HL-60 (cell line): ENCODE data around the gene CCDC116.

ENCODE experiments used
- DNase-seq, 2 experiments: peaks; one replicate each; pipeline ENCODE4 v3.0.0-alpha.2; 2010 to 2020; ENCODE audit warnings: low read depth in 1 of 2, low spot score in 1 of 2
- H3K27ac ChIP-seq: fragments of 250-450 bp; sonication (Bioruptor Pico); replicated peaks from 2 replicates; pipeline ENCODE4 v1.5.1; 2020; ENCODE audit warnings: mild to moderate bottlenecking, moderate library complexity
- H3K27me3 ChIP-seq: fragments of 250-450 bp; sonication (Bioruptor Pico); 2 replicates; pipeline ENCODE4 v1.5.1; 2021; ENCODE audit warnings: mild to moderate bottlenecking, moderate library complexity; ENCODE audit not compliant: insufficient read depth, poor library complexity, severe bottlenecking
- H3K4me3 ChIP-seq: replicated peaks from 2 replicates; pipeline ENCODE4 v1.5.1; 2011; ENCODE audit warnings: mild to moderate bottlenecking, control low read depth, low read length; ENCODE audit not compliant: insufficient read depth
- GABPA ChIP-seq: IDR thresholded peaks from 2 replicates; pipeline ENCODE4 v1.6.1; 2012; ENCODE audit warnings: low read depth
- POLR2AphosphoS5 ChIP-seq: IDR thresholded peaks from 2 replicates; pipeline ENCODE4 v1.6.1; 2012; ENCODE audit warnings: low read depth
- SPI1 ChIP-seq: IDR thresholded peaks from 2 replicates; pipeline ENCODE4 v1.6.1; 2012; ENCODE audit warnings: low read depth, mild to moderate bottlenecking, borderline replicate concordance
- TF ChIP-seq, protein P1 (sequence below): IDR thresholded peaks from one replicate; pipeline ENCODE4 v1.5.1; 2011; ENCODE audit warnings: low read length, control low read depth, inconsistent platforms; ENCODE audit not compliant: insufficient read depth
- TF ChIP-seq, protein P2 (sequence below): IDR thresholded peaks from 2 replicates; pipeline ENCODE4 v1.6.1; 2012; ENCODE audit warnings: low read depth; ENCODE audit not compliant: insufficient replicate concordance

CCDC116 gene

DNA sequence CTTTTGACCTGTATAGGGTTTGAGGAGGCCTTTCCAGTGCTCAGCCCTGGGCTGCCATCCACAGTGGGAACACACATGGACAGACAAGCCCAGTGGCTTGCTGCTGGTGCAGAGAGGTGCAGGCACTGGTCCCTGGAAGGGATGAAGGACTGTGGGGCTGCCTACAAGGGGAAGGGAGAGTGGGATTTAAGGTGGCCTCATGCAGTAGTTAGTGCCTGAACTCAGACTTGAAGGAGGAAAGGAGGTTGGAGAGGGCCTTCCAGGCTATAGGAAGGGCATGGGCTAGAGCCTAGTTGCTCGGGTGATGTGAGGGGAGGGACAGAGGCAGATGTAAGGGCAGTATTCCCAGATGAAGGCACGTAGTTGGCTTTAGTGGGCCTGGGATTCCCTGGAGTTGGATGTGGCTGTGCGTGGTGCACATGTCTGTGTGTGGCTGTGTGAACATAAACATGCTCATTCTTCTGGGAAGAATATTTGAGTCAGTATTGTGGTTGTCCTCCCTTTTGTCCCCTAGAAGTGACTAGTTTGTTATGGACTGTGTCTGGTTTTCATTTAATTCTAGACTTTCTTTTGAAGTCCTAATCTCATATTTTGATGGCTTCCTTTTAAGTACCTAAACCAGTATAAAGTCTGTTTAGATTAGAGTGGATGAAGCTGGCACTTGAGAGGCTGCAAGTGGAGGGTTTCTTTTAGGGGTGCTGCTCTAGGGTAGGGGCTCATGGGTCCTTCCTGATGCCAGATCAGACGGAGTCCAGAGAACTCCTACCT is 21.2 kb upstream of the CCDC116 start:
- TF ChIP-seq SPI1 = no peak
- TF ChIP-seq, protein P1, sequence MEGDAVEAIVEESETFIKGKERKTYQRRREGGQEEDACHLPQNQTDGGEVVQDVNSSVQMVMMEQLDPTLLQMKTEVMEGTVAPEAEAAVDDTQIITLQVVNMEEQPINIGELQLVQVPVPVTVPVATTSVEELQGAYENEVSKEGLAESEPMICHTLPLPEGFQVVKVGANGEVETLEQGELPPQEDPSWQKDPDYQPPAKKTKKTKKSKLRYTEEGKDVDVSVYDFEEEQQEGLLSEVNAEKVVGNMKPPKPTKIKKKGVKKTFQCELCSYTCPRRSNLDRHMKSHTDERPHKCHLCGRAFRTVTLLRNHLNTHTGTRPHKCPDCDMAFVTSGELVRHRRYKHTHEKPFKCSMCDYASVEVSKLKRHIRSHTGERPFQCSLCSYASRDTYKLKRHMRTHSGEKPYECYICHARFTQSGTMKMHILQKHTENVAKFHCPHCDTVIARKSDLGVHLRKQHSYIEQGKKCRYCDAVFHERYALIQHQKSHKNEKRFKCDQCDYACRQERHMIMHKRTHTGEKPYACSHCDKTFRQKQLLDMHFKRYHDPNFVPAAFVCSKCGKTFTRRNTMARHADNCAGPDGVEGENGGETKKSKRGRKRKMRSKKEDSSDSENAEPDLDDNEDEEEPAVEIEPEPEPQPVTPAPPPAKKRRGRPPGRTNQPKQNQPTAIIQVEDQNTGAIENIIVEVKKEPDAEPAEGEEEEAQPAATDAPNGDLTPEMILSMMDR = no peak
- TF ChIP-seq GABPA = no peak
- no peak for TF ChIP-seq POLR2AphosphoS5
- TF ChIP-seq, protein P2, sequence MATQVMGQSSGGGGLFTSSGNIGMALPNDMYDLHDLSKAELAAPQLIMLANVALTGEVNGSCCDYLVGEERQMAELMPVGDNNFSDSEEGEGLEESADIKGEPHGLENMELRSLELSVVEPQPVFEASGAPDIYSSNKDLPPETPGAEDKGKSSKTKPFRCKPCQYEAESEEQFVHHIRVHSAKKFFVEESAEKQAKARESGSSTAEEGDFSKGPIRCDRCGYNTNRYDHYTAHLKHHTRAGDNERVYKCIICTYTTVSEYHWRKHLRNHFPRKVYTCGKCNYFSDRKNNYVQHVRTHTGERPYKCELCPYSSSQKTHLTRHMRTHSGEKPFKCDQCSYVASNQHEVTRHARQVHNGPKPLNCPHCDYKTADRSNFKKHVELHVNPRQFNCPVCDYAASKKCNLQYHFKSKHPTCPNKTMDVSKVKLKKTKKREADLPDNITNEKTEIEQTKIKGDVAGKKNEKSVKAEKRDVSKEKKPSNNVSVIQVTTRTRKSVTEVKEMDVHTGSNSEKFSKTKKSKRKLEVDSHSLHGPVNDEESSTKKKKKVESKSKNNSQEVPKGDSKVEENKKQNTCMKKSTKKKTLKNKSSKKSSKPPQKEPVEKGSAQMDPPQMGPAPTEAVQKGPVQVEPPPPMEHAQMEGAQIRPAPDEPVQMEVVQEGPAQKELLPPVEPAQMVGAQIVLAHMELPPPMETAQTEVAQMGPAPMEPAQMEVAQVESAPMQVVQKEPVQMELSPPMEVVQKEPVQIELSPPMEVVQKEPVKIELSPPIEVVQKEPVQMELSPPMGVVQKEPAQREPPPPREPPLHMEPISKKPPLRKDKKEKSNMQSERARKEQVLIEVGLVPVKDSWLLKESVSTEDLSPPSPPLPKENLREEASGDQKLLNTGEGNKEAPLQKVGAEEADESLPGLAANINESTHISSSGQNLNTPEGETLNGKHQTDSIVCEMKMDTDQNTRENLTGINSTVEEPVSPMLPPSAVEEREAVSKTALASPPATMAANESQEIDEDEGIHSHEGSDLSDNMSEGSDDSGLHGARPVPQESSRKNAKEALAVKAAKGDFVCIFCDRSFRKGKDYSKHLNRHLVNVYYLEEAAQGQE = no peak
- no peak overlapping the region for H3K4me3 ChIP-seq
- no peak overlapping the region for H3K27ac ChIP-seq
- DNase-seq = no peak
- no peaks in the 10 kb centered on the region for H3K27me3 ChIP-seq

DNA sequence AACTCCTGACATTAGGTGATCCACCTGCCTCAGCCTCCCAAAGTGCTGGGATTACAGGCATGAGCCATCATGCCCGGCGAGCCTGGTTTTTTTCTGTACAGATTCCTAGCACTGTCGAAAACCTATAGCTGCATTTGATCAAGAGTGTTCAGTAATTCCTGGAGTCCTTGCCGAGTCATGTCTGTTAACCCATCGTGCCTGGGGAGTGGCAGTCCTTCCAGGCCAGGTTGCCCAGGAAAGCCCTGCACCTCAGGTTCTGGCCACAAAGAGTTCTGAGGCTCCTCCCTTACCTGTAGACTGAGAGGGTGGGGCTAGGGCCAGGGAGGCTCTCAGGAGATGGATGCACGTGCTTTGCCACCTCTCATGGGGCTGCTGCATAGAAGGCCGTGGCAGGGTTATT is 19.7 kb upstream of the CCDC116 start:
- Histone ChIP-seq H3K4me3 (no peak overlapping the region), H3K27ac (no peak overlapping the region), H3K27me3 (no peaks in the 10 kb centered on the region)
- TF ChIP-seq SPI1 (no peak), POLR2AphosphoS5 (no peak), GABPA (no peak)
- TF ChIP-seq, protein P1 = no peak
- TF ChIP-seq, protein P2 = no peak
- DNase-seq = no peak

DNA sequence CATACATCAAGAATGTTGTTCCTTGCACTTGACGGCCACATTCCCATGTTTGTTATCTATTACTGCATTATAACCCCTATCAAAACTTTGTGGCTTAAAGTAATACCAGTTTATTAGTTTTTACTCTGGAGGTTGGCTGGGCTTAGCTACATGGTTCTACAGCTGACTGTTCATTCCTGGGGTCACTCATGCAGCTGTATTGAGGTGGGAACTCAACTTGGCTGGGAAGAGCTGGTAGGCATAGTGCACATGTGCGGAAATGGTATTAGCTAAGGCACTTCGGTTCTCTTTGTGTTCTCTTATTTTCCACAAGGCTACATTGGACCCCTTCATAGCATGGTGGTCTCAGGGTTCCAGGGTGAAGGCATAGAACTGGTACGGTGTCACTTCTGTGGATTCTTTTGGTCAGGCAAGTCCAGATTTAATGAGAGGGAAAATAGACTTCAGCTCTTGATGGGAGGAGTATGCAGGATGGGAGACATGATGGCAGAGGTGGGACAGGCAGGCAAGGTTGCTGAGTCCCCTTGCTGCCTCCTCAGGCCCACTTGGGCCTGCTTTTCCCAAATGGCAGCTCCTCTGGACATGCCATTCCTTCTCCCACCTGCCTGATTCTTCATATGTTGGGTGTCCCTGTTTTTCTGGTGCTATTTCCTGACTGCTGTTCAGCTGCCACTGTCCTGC is 18.9 kb upstream of the CCDC116 start:
- H3K4me3 ChIP-seq = no peak overlapping the region
- no peaks in the 10 kb centered on the region for H3K27me3 ChIP-seq
- no peak overlapping the region for H3K27ac ChIP-seq
- DNase-seq = no peak
- TF ChIP-seq, protein P1 = no peak
- TF ChIP-seq, protein P2 = no peak
- no peak for TF ChIP-seq POLR2AphosphoS5
